SU-DHL-6 (cell line): Measurements from ENCODE around the gene PTMS.

Experiments used
- EZH2phosphoT487 ChIP-seq: fragments of 200-600 bp; sonication (generic), shearing (Covaris generic); conservative IDR thresholded peaks from 2 replicates; pipeline ENCODE4 v1.6.1; 2018; ENCODE audit warnings: mild to moderate bottlenecking, antibody characterized with exemption, low read length, moderate library complexity, mixed read lengths
- TF ChIP-seq, protein P1 (sequence below): fragments of 200-600 bp; sonication (generic); IDR thresholded peaks from one replicate; pipeline ENCODE4 v1.5.1; 2017; ENCODE audit warnings: antibody characterized with exemption, mild to moderate bottlenecking, low read length, moderate library complexity; ENCODE audit not compliant: insufficient read depth, poor library complexity, severe bottlenecking

DNA sequence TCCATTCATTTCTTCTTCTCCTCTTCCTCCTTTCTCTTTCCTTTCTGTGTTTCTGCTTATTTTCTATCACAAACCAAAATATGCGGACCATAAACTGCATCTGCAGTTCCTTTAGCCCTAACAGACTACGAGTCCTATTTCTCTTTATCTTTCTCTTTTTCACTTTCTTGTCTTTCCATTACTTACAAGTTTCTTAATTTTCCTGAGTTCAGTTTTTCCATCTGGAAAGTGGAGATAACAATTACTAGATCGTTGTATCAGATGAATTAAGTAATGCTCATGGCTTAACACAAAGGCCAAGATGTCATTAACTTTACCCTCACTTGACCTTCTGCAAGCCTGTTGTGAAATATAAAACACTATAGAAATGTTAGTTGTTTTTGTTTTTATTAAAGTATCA lies 43.3 kb upstream of the PTMS start:
- TF ChIP-seq, protein P1, sequence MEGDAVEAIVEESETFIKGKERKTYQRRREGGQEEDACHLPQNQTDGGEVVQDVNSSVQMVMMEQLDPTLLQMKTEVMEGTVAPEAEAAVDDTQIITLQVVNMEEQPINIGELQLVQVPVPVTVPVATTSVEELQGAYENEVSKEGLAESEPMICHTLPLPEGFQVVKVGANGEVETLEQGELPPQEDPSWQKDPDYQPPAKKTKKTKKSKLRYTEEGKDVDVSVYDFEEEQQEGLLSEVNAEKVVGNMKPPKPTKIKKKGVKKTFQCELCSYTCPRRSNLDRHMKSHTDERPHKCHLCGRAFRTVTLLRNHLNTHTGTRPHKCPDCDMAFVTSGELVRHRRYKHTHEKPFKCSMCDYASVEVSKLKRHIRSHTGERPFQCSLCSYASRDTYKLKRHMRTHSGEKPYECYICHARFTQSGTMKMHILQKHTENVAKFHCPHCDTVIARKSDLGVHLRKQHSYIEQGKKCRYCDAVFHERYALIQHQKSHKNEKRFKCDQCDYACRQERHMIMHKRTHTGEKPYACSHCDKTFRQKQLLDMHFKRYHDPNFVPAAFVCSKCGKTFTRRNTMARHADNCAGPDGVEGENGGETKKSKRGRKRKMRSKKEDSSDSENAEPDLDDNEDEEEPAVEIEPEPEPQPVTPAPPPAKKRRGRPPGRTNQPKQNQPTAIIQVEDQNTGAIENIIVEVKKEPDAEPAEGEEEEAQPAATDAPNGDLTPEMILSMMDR, result no peak
- no peak for TF ChIP-seq EZH2phosphoT487
